NK-92 (cell line): ENCODE measurements around the gene VRTN.
"Not testable (repeated sequence)": the region's sequence is repeated elsewhere in the genome, so short reads cannot be mapped to it uniquely, and the experiment has no call there.

ENCODE experiments used
- DNase-seq: peaks from one replicate; lab custom pipeline; 2025; ENCODE audit not compliant: unreplicated experiment; lab: John Stamatoyannopoulos, UW

The VRTN gene, protein sequence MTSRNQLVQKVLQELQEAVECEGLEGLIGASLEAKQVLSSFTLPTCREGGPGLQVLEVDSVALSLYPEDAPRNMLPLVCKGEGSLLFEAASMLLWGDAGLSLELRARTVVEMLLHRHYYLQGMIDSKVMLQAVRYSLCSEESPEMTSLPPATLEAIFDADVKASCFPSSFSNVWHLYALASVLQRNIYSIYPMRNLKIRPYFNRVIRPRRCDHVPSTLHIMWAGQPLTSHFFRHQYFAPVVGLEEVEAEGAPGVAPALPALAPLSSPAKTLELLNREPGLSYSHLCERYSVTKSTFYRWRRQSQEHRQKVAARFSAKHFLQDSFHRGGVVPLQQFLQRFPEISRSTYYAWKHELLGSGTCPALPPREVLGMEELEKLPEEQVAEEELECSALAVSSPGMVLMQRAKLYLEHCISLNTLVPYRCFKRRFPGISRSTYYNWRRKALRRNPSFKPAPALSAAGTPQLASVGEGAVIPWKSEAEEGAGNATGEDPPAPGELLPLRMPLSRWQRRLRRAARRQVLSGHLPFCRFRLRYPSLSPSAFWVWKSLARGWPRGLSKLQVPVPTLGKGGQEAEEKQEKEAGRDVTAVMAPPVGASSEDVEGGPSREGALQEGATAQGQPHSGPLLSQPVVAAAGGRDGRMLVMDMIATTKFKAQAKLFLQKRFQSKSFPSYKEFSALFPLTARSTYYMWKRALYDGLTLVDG

GRCh38 chr14:74348241-74348734 lies at the start of gene VRTN:
TSS of gene VRTN (plus strand) at chr14:74348471. CDS start at chr14:74356784, 8,313 bp downstream.
- DNase-seq, result no peak

DNA sequence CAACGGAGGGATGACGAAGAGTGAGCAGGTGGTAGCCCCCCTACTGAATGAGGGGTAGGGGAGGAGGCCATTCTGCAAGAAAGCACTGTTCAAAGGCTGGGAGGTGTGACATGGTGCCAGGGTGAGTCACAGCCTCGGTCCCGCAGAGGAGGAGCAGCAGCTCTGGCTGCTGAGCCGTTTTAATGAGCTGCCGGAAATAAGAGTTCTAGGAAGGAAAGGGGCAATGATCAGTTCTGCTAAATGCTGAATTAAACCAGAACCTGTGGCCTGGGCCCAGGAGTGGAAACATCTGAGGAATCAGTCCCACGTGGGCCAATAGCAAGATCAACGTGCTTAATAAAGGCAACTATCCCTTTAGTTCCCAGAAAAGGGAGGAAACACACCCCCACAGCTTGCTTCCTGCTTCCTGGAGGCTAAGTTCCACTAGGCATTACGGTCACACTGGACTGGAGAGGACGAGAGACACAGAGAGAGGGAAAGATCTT lies 49.2 kb upstream of the VRTN start:
- DNase-seq, result no peak

DNA sequence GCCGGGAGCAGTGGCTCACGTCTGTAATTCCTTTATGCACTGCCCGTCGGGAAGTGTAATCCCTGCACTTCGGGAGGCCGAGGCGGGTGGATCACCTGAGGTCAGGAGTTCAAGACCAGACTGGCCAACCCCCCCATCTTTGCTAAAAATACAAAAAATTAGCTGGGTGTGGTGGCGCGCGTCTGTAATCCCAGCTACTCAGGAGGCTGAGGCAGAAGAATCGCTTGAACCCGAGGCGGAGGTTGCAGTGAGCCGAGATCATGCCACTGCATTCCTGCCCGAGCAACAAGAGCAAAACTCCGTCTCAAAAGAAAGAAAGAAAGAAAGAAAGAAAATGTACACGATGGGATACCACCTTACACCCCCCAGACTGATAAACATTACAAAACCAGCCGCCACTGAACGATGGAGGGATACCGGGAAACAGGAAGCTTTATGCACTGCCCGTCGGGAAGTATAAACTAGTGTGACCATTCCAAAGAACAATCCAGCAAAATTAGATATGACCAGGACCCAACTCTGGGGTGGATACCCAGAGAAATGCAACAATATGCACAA lies 46.6 kb upstream of the VRTN start:
- DNase-seq, result no peak

GRCh38 chr14:74302152-74302628 lies 46.1 kb upstream of the VRTN start:
- DNase-seq, result no peak

DNA sequence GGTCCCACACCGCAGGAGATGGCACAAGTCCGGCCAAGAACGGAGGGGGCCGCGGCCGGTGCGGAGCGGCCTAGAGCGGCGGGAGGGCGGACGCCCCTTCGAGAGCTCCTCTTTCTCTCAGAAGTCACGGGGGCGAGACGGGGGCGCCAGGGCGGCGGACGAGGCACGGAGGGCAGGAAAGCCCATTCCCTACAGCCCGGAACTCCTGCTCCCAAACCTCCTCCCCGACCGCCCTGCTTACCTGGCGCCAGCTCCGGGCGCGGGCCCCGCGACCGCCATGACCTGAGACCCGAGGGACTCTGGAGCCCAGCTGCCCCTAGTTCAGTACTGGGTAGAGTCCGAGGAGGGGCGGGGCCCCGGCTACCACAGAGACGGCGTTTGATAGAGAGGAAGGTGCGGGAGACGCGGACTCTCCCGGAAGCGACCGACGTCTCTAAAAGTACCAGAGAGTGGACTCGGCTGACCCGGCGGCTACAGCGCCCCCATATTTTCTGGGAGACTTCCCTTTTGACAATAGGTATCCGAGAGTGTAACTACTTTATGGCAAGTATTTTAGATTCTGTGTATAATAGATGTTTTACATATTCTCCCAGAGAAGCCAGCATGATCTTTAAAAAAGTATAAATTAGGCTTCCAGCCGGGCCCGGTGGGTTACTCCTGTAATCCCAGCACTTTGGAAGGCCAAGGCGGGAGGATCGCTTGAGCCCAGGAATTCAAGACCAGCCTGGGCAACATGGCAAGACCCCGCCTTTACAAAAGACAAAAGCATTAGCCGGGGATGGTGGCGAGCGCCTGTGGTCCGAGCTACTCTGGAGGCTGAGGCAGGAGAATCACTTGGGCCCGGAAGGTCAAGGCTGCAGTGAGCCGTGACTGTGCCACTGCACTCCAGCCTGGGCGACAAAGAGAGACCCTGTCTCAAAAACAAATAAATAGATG lies 45.4 kb upstream of the VRTN start, which contains the start of gene ABCD4:
Gene ABCD4 (minus strand): TSS at position 301 of the 936 bp plus-strand sequence. CDS start 22 bp downstream, at position 279.
- DNase-seq, result no peak

- no peak for DNase-seq
Measured at GRCh38 chr14:74308695-74309094, 39.6 kb upstream of the VRTN start.

- DNase-seq, result no peak
Measured at GRCh38 chr14:74309125-74310022, 38.9 kb upstream of the VRTN start.

DNA sequence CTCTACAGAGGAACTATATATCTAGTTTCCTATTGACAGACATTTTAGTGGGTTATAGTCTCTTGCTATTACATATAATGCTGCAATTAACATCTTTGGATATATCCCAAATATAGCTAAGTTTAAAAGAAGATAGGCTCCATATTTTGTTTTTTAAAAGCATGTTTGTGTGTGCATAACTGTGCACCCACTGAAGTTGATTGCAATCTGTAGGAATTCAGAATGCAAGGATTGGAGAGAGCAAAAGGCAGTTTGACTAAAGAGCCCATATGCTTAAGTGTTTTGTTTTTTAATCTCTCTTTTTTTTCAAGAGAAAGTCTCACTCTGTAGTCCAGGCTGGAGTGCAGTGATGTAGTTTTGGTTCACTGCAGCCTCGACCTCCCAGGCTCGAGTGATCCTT lies 36.1 kb upstream of the VRTN start:
- DNase-seq, result no peak

GRCh38 chr14:74313601-74314000 lies 34.7 kb upstream of the VRTN start:
- DNase-seq, result no peak

- no peak for DNase-seq
Measured at GRCh38 chr14:74314576-74314975, 33.7 kb upstream of the VRTN start.

DNA sequence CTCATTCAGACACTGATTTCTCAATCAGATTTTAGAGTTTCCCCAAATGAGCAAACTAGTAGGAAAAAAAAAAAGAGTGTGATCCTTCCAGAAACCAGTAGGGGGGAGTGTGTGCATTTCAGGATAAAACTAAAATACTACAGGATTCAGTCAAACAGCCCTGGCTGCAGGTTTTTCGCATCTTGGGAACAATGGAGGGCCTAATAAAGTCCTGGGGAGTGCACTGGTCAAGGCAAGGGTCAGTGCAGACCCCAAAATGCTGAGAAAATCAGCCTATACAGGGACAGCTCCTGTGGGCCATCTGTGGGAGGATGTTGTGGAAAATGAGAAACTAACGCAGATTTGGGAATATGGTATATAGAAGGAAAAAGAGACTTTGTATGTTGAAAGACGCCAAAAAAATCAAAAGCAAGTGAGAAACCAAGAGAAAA lies 23.3 kb upstream of the VRTN start:
- no peak for DNase-seq

GRCh38 chr14:74325446-74325845 lies 22.8 kb upstream of the VRTN start:
- DNase-seq, result no peak

DNA sequence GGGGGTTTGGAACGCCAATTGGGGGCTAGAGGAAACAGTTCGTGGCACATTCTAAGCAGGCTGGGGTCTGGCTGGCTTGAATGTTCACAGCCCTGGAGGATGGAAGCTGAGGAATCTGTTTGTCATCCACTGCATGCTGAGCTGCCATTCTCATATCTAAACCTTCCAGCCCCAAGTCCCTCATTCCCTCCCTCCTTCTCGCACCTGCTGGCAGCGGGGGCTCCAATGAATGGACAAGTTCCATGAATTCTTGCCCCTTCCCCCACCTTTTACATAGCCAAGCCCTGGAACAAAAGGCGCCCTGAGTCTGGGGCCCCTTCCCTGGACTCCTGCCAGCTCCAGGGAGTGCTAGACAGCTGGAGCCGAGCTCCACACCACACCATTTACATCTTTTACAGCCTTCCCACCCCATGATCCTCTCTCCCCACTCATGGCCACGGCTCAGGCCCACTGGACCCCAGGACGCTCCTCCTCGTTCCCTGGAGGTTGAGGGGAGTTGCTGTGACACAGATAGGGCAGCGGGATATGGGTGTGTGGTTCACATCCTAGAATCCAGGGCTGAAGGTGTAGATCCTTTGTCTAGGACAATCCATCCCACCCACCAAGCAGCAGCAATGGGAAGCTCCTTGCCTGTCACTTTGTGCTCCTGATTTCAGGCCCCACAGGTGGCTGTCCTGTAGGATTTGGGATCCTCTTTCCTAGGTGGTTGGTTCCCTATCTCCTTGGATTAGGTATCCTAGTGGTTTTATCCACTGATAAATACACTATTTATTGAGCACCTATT lies 21.7 kb upstream of the VRTN start:
- no peak for DNase-seq

GRCh38 chr14:74329950-74330552 lies 18.2 kb upstream of the VRTN start:
- not testable (repeated sequence) for DNase-seq

- DNase-seq, result no peak
Measured at GRCh38 chr14:74333909-74334308, 14.4 kb upstream of the VRTN start.

GRCh38 chr14:74346341-74346740 lies 1.9 kb upstream of the VRTN start:
- DNase-seq, result no peak

DNA sequence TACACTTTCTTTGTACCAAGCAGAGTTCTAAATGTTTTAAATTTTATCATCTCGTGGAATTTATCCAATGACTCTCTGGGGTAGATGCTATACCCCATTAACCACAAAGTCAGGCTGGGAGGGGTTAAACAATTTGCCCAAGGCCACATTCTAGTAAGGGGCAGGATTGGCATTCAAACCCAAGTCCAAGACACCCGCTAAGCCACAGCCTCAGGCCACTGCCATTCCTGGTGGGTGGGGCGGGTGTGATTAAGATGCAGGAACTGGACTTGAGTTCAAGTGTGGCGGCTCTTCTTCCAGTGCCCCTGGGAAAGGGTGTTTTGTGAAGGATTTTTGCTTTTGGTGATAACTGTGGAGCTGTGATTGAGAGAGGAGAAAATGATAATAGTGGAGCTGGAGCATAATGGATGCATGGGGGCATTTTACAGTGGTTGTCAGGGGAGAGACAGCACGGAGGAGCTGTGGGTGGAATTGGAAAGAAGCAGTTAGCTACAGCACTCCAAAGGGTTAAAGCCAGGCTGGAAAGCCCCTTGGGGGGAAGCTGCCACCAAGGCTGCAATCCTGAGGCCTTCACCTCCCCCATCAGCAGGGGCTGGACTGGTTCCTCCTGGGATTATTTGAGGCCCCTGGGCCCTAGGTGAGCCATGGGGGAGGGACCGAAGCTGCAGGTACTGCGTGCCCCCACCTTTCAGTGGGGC lies 1.0 kb upstream of the VRTN start:
- no peak for DNase-seq

DNA sequence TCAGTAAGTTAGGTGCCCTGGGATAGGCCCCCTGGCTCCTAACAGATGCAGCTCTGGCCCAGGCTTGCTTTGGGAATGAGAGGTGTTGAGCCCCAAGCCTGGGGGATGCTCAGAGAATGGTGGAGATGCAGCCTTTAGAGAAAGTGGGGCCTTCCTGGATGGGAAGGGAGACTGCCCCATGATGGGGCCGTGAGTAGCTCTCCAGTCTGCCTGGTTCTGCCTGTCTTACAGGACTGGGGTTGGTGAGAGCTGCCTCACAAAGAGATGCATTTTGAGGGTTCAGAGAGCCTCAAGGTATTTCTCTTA lies 523 bp upstream of the VRTN start:
- no peak for DNase-seq
